Memory B cell (primary cell): ENCODE data around the gene HNRNPH2.

Source experiments
- ATAC-seq: fragments of 150-1000 bp; cut with Tn5 transposase; 2 replicates; pipeline ENCODE4 v1.10.0; 2021; ENCODE audit warnings: low read depth, mild to moderate bottlenecking, moderate library complexity
- DNase-seq, 2 donors: peaks; one replicate each; pipeline ENCODE4 v3.0.0; 2022; ENCODE audit warnings: low spot score in 2 of 2
- H3K27ac Mint-ChIP-seq: one replicate; pipeline ENCODE4 v1.8.0; 2022; ENCODE audit warnings: mild to moderate bottlenecking, moderate library complexity, mixed read lengths
- H3K27me3 Mint-ChIP-seq: one replicate; pipeline ENCODE4 v1.8.0; 2022; ENCODE audit warnings: mixed read lengths
- H3K36me3 Mint-ChIP-seq: one replicate; pipeline ENCODE4 v1.8.0; 2022; ENCODE audit warnings: mild to moderate bottlenecking, mixed read lengths
- H3K4me1 Mint-ChIP-seq: one replicate; pipeline ENCODE4 v1.8.0; 2022; ENCODE audit warnings: mixed read lengths
- H3K4me3 Mint-ChIP-seq: one replicate; pipeline ENCODE4 v1.8.0; 2022; ENCODE audit warnings: mild to moderate bottlenecking, moderate library complexity, mixed read lengths
- H3K9me3 Mint-ChIP-seq: one replicate; pipeline ENCODE4 v1.8.0; 2022; ENCODE audit warnings: mixed read lengths

HNRNPH2 gene, protein sequence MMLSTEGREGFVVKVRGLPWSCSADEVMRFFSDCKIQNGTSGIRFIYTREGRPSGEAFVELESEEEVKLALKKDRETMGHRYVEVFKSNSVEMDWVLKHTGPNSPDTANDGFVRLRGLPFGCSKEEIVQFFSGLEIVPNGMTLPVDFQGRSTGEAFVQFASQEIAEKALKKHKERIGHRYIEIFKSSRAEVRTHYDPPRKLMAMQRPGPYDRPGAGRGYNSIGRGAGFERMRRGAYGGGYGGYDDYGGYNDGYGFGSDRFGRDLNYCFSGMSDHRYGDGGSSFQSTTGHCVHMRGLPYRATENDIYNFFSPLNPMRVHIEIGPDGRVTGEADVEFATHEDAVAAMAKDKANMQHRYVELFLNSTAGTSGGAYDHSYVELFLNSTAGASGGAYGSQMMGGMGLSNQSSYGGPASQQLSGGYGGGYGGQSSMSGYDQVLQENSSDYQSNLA

DNA sequence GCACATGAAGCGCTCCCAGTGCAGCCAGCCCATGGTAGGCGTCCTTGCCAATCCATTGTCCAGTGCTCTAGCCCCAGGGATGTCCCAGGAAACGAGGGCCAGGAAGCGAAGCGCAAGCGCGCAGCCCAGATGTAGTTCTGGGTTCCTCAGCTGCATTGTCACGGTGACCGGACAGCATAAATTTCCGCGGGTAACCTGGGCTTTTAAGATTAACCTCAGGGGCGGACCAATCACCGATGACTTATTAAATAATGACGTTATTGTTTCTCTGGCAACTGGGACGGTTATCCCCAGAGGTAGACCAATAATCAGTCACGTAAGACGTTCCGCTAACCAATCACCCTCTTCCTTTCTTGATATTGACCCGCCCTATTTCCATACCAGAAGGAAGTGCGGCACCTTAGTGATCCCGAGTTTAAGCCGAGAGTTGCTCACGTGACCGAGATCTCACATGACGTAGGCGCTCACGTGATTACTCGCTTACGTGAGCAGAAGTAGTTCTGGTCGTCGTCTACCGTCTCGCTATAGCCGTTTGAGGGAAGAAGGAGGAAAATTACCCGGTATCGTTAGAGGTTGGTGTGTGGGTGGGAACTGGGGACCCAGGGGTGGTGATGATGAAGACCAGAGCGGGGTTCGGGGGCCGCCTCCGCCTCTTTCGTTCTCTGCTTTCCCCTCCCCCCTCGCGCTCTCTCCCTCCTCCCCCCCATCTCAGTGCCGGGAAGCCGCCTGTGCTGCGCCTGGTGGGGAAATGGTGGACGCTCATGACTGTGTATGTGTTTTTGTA is at the start of gene HNRNPH2, which contains the start of gene GLA:
TSS of gene HNRNPH2 (plus strand) at position 475 of the 784 bp plus-strand sequence. CDS start 3,767 bp downstream, outside the sequence.
TSS of gene GLA (minus strand) at position 178 of the 784 bp plus-strand sequence. CDS start at position 156, 22 bp downstream.
- peak; percentile 84 for ATAC-seq
- peaks cover 14% of the 10 kb centered on the region for H3K36me3 Mint-ChIP-seq

GRCh38 chrX:101359966-101360365 is 48.1 kb upstream of the HNRNPH2 start:
- ATAC-seq (no peak), DNase-seq (no peak)
- H3K27me3 Mint-ChIP-seq: no peaks in the 10 kb centered on the region

More for the DNA sequence above, at the start of gene HNRNPH2, which contains the start of gene GLA:
- Mint-ChIP-seq H3K27ac (peak within 1 kb of the TSS; percentile 98), H3K9me3 (no peaks in the 10 kb centered on the region), H3K4me1 (peaks cover 21% of the 10 kb centered on the region), H3K4me3 (peak within 1 kb of the TSS; percentile 98), H3K27me3 (no peaks in the 10 kb centered on the region)
- DNase-seq: peak; percentile 67 to 82

DNA sequence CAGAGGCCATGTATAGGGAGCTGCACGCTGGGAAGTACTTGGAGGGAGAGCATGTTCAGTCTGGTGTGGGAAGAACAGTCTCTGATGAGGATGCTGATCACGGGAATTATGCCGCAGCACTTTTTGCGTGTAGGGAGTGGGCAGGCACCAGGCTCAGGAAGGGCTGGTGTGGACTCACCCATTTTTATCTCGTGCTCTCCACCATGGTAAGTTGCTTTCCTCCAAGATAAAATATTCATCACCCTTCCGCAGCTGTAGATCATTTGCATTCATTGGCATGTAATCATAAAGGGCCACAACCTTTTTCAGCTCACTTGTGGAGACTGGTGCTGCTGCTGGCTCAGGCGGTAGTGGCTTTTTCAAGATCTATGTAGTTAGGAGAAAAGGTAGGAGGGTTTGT is 47.6 kb upstream of the HNRNPH2 start:
- H3K36me3 Mint-ChIP-seq: peaks cover 16% of the 10 kb centered on the region
- H3K27me3 Mint-ChIP-seq: no peaks in the 10 kb centered on the region
- H3K4me1 Mint-ChIP-seq: peaks cover 11% of the 10 kb centered on the region
- DNase-seq (no peak), ATAC-seq (no peak)
- no peak overlapping the region for H3K27ac Mint-ChIP-seq
- no peaks in the 10 kb centered on the region for H3K9me3 Mint-ChIP-seq
- H3K4me3 Mint-ChIP-seq: no peak overlapping the region

More at GRCh38 chrX:101359966-101360365, 48.1 kb upstream of the HNRNPH2 start:
- peaks cover 11% of the 10 kb centered on the region for H3K4me1 Mint-ChIP-seq
- H3K36me3 Mint-ChIP-seq: peaks cover 19% of the 10 kb centered on the region
- no peak overlapping the region for H3K27ac Mint-ChIP-seq
- no peak overlapping the region for H3K4me3 Mint-ChIP-seq
- no peaks in the 10 kb centered on the region for H3K9me3 Mint-ChIP-seq

GRCh38 chrX:101362116-101362515 is 45.9 kb upstream of the HNRNPH2 start:
- no peaks in the 10 kb centered on the region for H3K27me3 Mint-ChIP-seq
- peaks cover 11% of the 10 kb centered on the region for H3K4me1 Mint-ChIP-seq
- H3K9me3 Mint-ChIP-seq: no peaks in the 10 kb centered on the region
- H3K36me3 Mint-ChIP-seq: peaks cover 11% of the 10 kb centered on the region
- DNase-seq: no peak
- ATAC-seq: no peak
- no peak overlapping the region for H3K4me3 Mint-ChIP-seq
- no peak overlapping the region for H3K27ac Mint-ChIP-seq

DNA sequence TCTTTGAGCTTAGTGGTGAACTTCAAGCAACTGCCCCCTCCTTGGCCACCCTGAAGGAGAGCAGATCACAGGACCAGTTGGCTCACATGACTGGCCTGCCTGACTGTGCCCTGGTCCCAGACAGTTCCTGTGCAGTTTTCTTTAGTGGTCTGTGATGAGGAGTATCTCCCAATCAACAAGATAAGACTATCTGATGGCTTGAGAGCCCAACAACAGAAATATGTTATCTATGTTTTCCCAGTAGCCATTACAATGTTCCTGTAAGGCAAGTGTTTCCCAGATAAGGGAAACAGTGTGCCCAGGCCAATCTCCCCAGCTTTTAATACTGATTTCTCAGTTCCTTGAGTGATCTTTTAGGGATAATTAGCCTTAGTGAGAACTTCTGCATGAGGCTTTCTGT is 45.3 kb upstream of the HNRNPH2 start:
- DNase-seq (no peak), ATAC-seq (no peak)
- no peaks in the 10 kb centered on the region for H3K27me3 Mint-ChIP-seq
- H3K4me3 Mint-ChIP-seq: no peak overlapping the region
- H3K27ac Mint-ChIP-seq: no peak overlapping the region
- H3K4me1 Mint-ChIP-seq: peaks cover 9% of the 10 kb centered on the region
- H3K36me3 Mint-ChIP-seq: peaks cover 11% of the 10 kb centered on the region
- H3K9me3 Mint-ChIP-seq: no peaks in the 10 kb centered on the region

GRCh38 chrX:101365301-101365795 is 42.7 kb upstream of the HNRNPH2 start:
- Mint-ChIP-seq H3K4me1 (peaks cover 8% of the 10 kb centered on the region), H3K9me3 (no peaks in the 10 kb centered on the region), H3K36me3 (peaks cover 11% of the 10 kb centered on the region), H3K27me3 (no peaks in the 10 kb centered on the region), H3K27ac (no peak overlapping the region), H3K4me3 (no peak overlapping the region)
- DNase-seq (no peak), ATAC-seq (no peak)

DNA sequence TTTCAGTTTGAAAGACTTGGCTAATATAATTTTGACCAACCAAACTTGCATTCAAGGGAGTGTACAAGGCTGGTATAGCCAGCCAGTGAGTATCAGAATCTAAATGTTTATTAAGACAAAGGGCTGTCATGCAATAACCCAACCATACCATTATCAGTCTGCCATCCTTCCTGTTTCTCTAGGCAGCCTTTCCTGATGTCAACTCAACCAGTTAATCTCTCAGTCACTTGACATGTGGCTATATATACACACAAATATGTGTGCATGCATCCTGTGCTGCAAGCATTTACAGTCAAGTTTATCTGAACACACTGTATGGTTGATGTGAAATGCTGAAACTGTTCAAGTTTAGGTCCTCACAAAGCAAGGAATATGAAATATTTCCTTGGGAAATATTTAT is 39.2 kb upstream of the HNRNPH2 start:
- H3K4me3 Mint-ChIP-seq: peak overlapping the region; percentile 52
- DNase-seq (no peak), ATAC-seq (peak; percentile 56)
- H3K27me3 Mint-ChIP-seq: no peaks in the 10 kb centered on the region
- peaks cover 18% of the 10 kb centered on the region for H3K4me1 Mint-ChIP-seq
- no peaks in the 10 kb centered on the region for H3K9me3 Mint-ChIP-seq
- peak overlapping the region; percentile 60 for H3K27ac Mint-ChIP-seq
- peaks cover 12% of the 10 kb centered on the region for H3K36me3 Mint-ChIP-seq

- no peaks in the 10 kb centered on the region for H3K27me3 Mint-ChIP-seq
- peak overlapping the region; percentile 88 for H3K27ac Mint-ChIP-seq
- peaks cover 12% of the 10 kb centered on the region for H3K36me3 Mint-ChIP-seq
- peak overlapping the region; percentile 29 for H3K4me3 Mint-ChIP-seq
- peaks cover 18% of the 10 kb centered on the region for H3K4me1 Mint-ChIP-seq
- no peak for DNase-seq
- ATAC-seq: no peak
- no peaks in the 10 kb centered on the region for H3K9me3 Mint-ChIP-seq
These were observed 38.3 kb upstream of the HNRNPH2 start for GRCh38 chrX:101369687-101370086.

- DNase-seq (no peak), ATAC-seq (peak; percentile 85)
- Mint-ChIP-seq H3K9me3 (no peaks in the 10 kb centered on the region), H3K36me3 (peaks cover 20% of the 10 kb centered on the region), H3K4me3 (peak overlapping the region; percentile 74), H3K27ac (peak overlapping the region; percentile 80), H3K27me3 (no peaks in the 10 kb centered on the region), H3K4me1 (peaks cover 23% of the 10 kb centered on the region)
These were observed 37.0 kb upstream of the HNRNPH2 start for GRCh38 chrX:101370888-101371504.

DNA sequence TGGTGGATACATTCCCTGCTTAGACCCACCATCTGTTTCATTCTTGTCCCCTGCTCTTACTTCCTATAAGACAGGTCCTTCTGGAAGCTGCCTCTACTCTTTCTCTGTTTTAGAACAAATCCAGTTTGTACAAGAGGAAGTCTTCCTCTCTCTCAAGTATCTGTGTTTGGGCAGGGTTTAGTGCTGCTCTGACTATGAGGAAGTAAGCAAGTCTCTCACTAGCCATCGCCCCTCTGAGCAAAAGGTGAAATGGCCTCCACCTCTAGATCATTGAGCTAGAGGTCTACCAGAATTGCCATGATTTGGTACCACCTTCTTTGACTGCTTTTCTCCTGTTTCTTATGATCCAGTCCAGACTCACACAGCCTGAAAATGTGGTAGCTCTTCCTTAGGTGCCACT is 30.5 kb upstream of the HNRNPH2 start:
- H3K27ac Mint-ChIP-seq: peak overlapping the region; percentile 94
- peak overlapping the region; percentile 59 for H3K4me3 Mint-ChIP-seq
- peaks cover 17% of the 10 kb centered on the region for H3K36me3 Mint-ChIP-seq
- H3K9me3 Mint-ChIP-seq: no peaks in the 10 kb centered on the region
- no peaks in the 10 kb centered on the region for H3K27me3 Mint-ChIP-seq
- no peak for DNase-seq
- peak; percentile 97 for ATAC-seq
- peaks cover 18% of the 10 kb centered on the region for H3K4me1 Mint-ChIP-seq

- H3K36me3 Mint-ChIP-seq: peaks cover 5% of the 10 kb centered on the region
- DNase-seq: peak in 1 of 2 donors; percentile 7
- H3K27me3 Mint-ChIP-seq: no peaks in the 10 kb centered on the region
- ATAC-seq: peak; percentile 59
- peak overlapping the region; percentile 93 for H3K27ac Mint-ChIP-seq
- peaks cover 21% of the 10 kb centered on the region for H3K4me1 Mint-ChIP-seq
- no peaks in the 10 kb centered on the region for H3K9me3 Mint-ChIP-seq
- peak overlapping the region; percentile 98 for H3K4me3 Mint-ChIP-seq
These were observed 24.3 kb upstream of the HNRNPH2 start for GRCh38 chrX:101383679-101384205.

- ATAC-seq (peak; percentile 3), DNase-seq (no peak)
- Mint-ChIP-seq H3K27me3 (no peaks in the 10 kb centered on the region), H3K4me1 (peaks cover 16% of the 10 kb centered on the region), H3K27ac (peak overlapping the region; percentile 93), H3K4me3 (peak overlapping the region; percentile 98), H3K9me3 (no peaks in the 10 kb centered on the region), H3K36me3 (no peaks in the 10 kb centered on the region)
These were observed 22.9 kb upstream of the HNRNPH2 start for GRCh38 chrX:101385026-101385684.
